Measurements from ENCODE around the gene ILDR1. TPM values are rescaled to one million over a fixed set of nuclear protein-coding genes. Genes with fewer than 3 reads are reported as not detected.

The ILDR1 gene
- total and polyA plus RNA-seq, 2 of the 8 experiments (the other 6 are each of a cell fraction or from before 2014, with no cell fraction given) = 1.8 TPM

DNA sequence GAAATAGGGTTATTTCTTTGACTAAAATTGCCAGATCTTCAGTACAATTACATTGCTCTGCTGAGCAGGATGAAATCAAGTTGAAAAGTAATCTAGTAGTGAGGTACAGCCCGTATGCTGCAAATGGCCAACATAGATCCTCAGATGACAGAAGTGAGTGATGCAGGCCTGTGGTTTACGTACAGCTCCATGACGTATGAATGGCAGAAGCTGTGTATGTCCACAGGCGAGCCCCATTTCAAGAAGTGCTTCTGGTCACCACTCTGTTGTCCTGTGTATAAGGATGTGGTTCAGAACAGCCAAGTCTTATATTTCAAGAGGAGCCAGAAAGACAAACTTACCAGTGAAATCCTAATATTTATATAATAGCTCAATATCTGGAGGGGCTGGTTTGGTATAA is 42.3 kb upstream of the ILDR1 start:
- Histone ChIP-seq H4K5ac (ENCODE audit: insufficient read length, low read depth, low read length) (no peak overlapping the region), H3K9ac (replicated peaks in 1 of 4; ENCODE audit: extremely low read depth in 1 of 4, low read depth in 3 of 4, low read length in 3 of 4) (no peak overlapping the region), H2AK5ac (ENCODE audit: low read depth, low read length) (no peak overlapping the region), H3K36me3 (ENCODE audit: control insufficient read depth in 2 of 4, insufficient read depth in 4 of 4, low read length in 3 of 4) (no peaks in the 10 kb centered on the region), H2BK15ac (ENCODE audit: low read length) (no peak overlapping the region), H3K14ac (ENCODE audit: insufficient read length) (no peak overlapping the region), H3K18ac (ENCODE audit: extremely low read depth, low read length) (no peak overlapping the region), H4K91ac (replicated peaks; ENCODE audit: insufficient read length, low read length) (no peak overlapping the region), H2BK12ac (ENCODE audit: low read depth, low read length) (no peak overlapping the region), H3K23ac (ENCODE audit: insufficient read length) (no peak overlapping the region), H3K4me2 (ENCODE audit: insufficient read depth in 1 of 2, low read depth in 2 of 2, low read length in 2 of 2) (no peak overlapping the region), H2BK20ac (ENCODE audit: low read length) (no peak overlapping the region), H3K23me2 (ENCODE audit: low read depth, low read length) (no peaks in the 10 kb centered on the region), H3K79me1 (ENCODE audit: low read depth, low read length) (no peaks in the 10 kb centered on the region), H3K9me3 (ENCODE audit: insufficient read depth in 2 of 2, low read depth in 1 of 2, low read length in 1 of 2) (no peaks in the 10 kb centered on the region), H2AFZ (ENCODE audit: low read length) (no peak overlapping the region), H4K8ac (ENCODE audit: extremely low read depth, insufficient read depth, low read length) (no peak overlapping the region), H4K20me1 (replicated peaks in 1 of 2; ENCODE audit: control insufficient read depth in 1 of 2, insufficient read depth in 2 of 2, low read length in 2 of 2) (no peaks in the 10 kb centered on the region), H3K4ac (replicated peaks; ENCODE audit: insufficient read length, low read depth, low read length) (no peak overlapping the region), H3K4me3 (ENCODE audit: extremely low read depth in 1 of 4, insufficient read depth in 2 of 4, low read depth in 3 of 4, low read length in 4 of 4) (no peak overlapping the region), H3K4me1 (replicated peaks in 1 of 4; ENCODE audit: control insufficient read depth in 3 of 4, insufficient read depth in 4 of 4, low read length in 3 of 4) (no peaks in the 10 kb centered on the region), H3K79me2 (ENCODE audit: control insufficient read depth in 1 of 2, insufficient read depth in 2 of 2, low read length in 2 of 2) (no peaks in the 10 kb centered on the region), H2BK120ac (replicated peaks; ENCODE audit: low read depth, low read length) (no peak overlapping the region), H3K27ac (ENCODE audit: low read depth, low read length) (no peak overlapping the region), H3K27me3 (replicated peaks in 1 of 4; ENCODE audit: control insufficient read depth in 3 of 4, extremely low read depth in 1 of 4, insufficient read depth in 3 of 4, low read length in 3 of 4) (no peaks in the 10 kb centered on the region), H2BK5ac (ENCODE audit: low read depth, low read length) (no peak overlapping the region), H3K56ac (replicated peaks; ENCODE audit: insufficient read length, low read depth, low read length) (no peak overlapping the region)
- DNase-seq (ENCODE audit: low read depth in 1 of 2, low spot score in 2 of 2) (no peak), FAIRE-seq (no peak)
- CTCF ChIA-PET (ENCODE audit: partially characterized antibody) = interaction anchor here (0.6 to 2.8 kb wide), 8 partner anchors 9 to 305 kb away, joined by 3 to 9 read pairs (median 4); partner anchors contain the start of gene CD86
- WGBS, 2 experiments (ENCODE audit: extremely low coverage in 1 of 2, insufficient coverage in 1 of 2, insufficient read length in 1 of 2, insufficient replicate concordance in 2 of 2, low coverage in 1 of 2, low lambda C conversion rate in 2 of 2, missing lambda C conversion rate in 1 of 2) = 88% methylated on average over 4 of the region's 4 CpGs; no CpG with 5 or more reads in 1 of the 2 experiments
- POLR2A ChIA-PET (ENCODE audit: partially characterized antibody) = interaction anchor here (0.9 to 1.0 kb wide), 2 partner anchors 13 to 231 kb away, joined by 3 read pairs; no protein-coding TSS in a partner anchor
- TF ChIP-seq EGR1 (IDR thresholded peaks at IDR 0.05; ENCODE audit: borderline replicate concordance, low read depth, low read length) = no peak
- TF ChIP-seq RXRA (IDR thresholded peaks at IDR 0.05; ENCODE audit: insufficient read depth, low read depth, low read length) = no peak
- no peak for TF ChIP-seq NANOG (IDR thresholded peaks at IDR 0.05; ENCODE audit: insufficient read depth, low read depth, low read length, poor library complexity, severe bottlenecking)
- TF ChIP-seq KDM1A (IDR thresholded peaks at IDR 0.05; ENCODE audit: borderline replicate concordance, low read length) = no peak
- no peak for TF ChIP-seq KDM4A (IDR thresholded peaks at IDR 0.05; ENCODE audit: low read depth, low read length, severe bottlenecking)
- TF ChIP-seq SP4 (IDR thresholded peaks at IDR 0.05; ENCODE audit: low read length) = no peak
- TF ChIP-seq, protein P1, sequence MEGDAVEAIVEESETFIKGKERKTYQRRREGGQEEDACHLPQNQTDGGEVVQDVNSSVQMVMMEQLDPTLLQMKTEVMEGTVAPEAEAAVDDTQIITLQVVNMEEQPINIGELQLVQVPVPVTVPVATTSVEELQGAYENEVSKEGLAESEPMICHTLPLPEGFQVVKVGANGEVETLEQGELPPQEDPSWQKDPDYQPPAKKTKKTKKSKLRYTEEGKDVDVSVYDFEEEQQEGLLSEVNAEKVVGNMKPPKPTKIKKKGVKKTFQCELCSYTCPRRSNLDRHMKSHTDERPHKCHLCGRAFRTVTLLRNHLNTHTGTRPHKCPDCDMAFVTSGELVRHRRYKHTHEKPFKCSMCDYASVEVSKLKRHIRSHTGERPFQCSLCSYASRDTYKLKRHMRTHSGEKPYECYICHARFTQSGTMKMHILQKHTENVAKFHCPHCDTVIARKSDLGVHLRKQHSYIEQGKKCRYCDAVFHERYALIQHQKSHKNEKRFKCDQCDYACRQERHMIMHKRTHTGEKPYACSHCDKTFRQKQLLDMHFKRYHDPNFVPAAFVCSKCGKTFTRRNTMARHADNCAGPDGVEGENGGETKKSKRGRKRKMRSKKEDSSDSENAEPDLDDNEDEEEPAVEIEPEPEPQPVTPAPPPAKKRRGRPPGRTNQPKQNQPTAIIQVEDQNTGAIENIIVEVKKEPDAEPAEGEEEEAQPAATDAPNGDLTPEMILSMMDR (IDR thresholded peaks at IDR 0.05; ENCODE audit: control extremely low read depth in 1 of 3, insufficient read depth in 1 of 3, low read depth in 1 of 3, low read length in 3 of 3) = no peak
- no peak for TF ChIP-seq SAP30 (IDR thresholded peaks at IDR 0.05; ENCODE audit: insufficient read depth, insufficient replicate concordance, low read length)
- no peak for TF ChIP-seq CBX8 (IDR thresholded peaks at IDR 0.05; ENCODE audit: borderline replicate concordance, low read depth, low read length)
- TF ChIP-seq GABPA (IDR thresholded peaks at IDR 0.05; ENCODE audit: borderline replicate concordance, insufficient read depth, low read length) = no peak
- no peak for TF ChIP-seq JUND (IDR thresholded peaks at IDR 0.05; ENCODE audit: low read length)
- no peak for TF ChIP-seq SP2 (IDR thresholded peaks at IDR 0.05; ENCODE audit: low read length)

Data from H1 (cell line).